ENCODE data around the gene CCNY.

The CCNY gene

DNA sequence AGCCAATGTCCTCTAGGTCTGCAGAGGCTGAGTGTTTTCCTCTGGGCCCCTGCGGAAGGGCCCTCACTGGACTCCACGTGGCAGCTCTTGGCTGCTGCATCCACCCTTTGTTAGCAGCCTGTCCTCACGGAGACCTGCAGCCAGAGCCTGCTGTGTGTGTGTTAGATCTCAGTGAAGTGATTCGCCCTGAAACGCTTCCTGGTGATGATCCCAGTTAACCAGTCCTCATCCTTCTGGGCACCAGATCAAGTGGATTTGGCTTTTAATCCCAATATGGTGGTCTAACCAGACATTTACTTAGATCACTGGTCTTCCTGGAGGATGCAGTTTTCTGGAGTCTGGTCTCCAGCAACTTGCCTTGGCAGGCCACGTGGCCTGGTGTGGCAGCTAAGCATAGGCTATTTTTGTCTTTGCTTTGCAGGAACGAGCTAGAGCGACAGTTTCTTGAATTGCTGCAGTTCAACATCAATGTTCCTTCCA lies 229.3 kb downstream of the CCNY start:
- Histone ChIP-seq H3K4me2 (ENCODE audit: low read length) (no peak overlapping the region), H3K27me3 (ENCODE audit: low read depth, low read length) (no peaks in the 10 kb centered on the region), H3K9me3 (ENCODE audit: insufficient read depth, low read length) (no peaks in the 10 kb centered on the region), H4K20me1 (ENCODE audit: insufficient read depth, low read length) (no peaks in the 10 kb centered on the region), H2AFZ (ENCODE audit: low read depth, low read length) (no peak overlapping the region), H3K27ac (ENCODE audit: low read length) (no peak overlapping the region), H3K36me3 (replicated peaks; ENCODE audit: low read depth, low read length) (no peaks in the 10 kb centered on the region), H3K9ac (ENCODE audit: low read length) (no peak overlapping the region), H3K4me3 (ENCODE audit: low read length) (no peak overlapping the region), H3K79me2 (ENCODE audit: low read length) (no peaks in the 10 kb centered on the region), H3K4me1 (ENCODE audit: low read length) (no peaks in the 10 kb centered on the region)
- TF ChIP-seq, protein P1, sequence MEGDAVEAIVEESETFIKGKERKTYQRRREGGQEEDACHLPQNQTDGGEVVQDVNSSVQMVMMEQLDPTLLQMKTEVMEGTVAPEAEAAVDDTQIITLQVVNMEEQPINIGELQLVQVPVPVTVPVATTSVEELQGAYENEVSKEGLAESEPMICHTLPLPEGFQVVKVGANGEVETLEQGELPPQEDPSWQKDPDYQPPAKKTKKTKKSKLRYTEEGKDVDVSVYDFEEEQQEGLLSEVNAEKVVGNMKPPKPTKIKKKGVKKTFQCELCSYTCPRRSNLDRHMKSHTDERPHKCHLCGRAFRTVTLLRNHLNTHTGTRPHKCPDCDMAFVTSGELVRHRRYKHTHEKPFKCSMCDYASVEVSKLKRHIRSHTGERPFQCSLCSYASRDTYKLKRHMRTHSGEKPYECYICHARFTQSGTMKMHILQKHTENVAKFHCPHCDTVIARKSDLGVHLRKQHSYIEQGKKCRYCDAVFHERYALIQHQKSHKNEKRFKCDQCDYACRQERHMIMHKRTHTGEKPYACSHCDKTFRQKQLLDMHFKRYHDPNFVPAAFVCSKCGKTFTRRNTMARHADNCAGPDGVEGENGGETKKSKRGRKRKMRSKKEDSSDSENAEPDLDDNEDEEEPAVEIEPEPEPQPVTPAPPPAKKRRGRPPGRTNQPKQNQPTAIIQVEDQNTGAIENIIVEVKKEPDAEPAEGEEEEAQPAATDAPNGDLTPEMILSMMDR (IDR thresholded peaks at IDR 0.05; ENCODE audit: low read depth, low read length), result no peak
- no peak for TF ChIP-seq EZH2phosphoT487 (IDR thresholded peaks at IDR 0.05; ENCODE audit: low read depth)

DNA sequence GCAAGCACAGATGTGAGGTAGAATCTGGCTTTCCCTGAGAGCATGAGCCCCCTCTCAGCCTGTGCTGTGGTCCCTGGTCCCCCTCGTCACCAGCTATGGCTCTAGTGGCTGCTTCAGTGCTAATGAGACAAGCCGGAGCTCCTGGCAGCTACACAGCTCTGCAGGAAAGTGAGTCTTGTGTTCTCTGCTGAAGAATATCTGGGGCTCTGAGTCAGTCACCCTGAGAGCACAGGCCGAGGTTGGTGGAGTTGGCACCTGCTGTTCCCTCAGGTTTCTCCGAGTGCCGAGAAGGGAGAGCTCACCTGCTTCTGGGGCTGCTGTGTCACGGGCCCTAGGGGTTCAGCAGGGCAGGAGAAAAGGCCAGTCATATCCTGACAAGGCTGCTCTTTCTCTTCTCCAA lies 231.6 kb downstream of the CCNY start:
- no peaks in the 10 kb centered on the region for H3K9me3 ChIP-seq (ENCODE audit: insufficient read depth, low read length)
- no peaks in the 10 kb centered on the region for H3K4me1 ChIP-seq (ENCODE audit: low read length)
- H3K27me3 ChIP-seq (ENCODE audit: low read depth, low read length), result no peaks in the 10 kb centered on the region
- no peak overlapping the region for H3K9ac ChIP-seq (ENCODE audit: low read length)
- H2AFZ ChIP-seq (ENCODE audit: low read depth, low read length), result no peak overlapping the region
- H3K36me3 ChIP-seq (replicated peaks; ENCODE audit: low read depth, low read length), result no peaks in the 10 kb centered on the region
- no peak overlapping the region for H3K4me2 ChIP-seq (ENCODE audit: low read length)
- no peak overlapping the region for H3K27ac ChIP-seq (ENCODE audit: low read length)
- no peaks in the 10 kb centered on the region for H4K20me1 ChIP-seq (ENCODE audit: insufficient read depth, low read length)
- no peak overlapping the region for H3K4me3 ChIP-seq (ENCODE audit: low read length)
- no peaks in the 10 kb centered on the region for H3K79me2 ChIP-seq (ENCODE audit: low read length)
- no peak for TF ChIP-seq EZH2phosphoT487 (IDR thresholded peaks at IDR 0.05; ENCODE audit: low read depth)
- TF ChIP-seq, protein P1 (IDR thresholded peaks at IDR 0.05; ENCODE audit: low read depth, low read length), result no peak

DNA sequence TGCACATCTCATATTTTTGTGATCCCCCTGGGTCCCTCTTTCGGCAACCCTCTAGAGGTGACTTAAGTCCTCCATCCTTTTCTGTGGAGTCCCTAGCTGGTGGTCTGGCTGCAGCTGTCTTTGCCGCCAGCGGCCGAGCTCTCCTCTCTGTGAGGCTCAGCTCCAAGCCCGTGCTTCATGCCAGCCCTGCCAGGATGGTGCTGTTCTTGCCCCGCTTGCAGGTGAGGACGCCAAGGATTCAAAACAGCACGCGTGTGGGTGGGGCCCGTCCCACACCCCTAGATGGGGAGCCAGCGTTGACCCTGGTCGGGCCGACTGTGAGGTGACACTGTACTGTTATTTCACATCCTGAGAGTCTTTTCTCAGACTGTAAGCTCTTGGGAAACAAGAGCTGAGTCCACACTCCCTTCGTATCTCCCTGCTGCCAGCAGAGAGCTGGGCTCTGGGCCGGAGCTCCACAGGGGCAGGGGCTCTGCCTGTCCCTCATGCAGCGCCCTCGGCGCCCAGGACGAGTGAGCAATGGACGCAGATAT lies 232.2 kb downstream of the CCNY start:
- no peak overlapping the region for H3K4me3 ChIP-seq (ENCODE audit: low read length)
- no peak overlapping the region for H2AFZ ChIP-seq (ENCODE audit: low read depth, low read length)
- H3K27me3 ChIP-seq (ENCODE audit: low read depth, low read length), result no peaks in the 10 kb centered on the region
- H3K79me2 ChIP-seq (ENCODE audit: low read length), result no peaks in the 10 kb centered on the region
- H3K27ac ChIP-seq (ENCODE audit: low read length), result no peak overlapping the region
- H3K4me2 ChIP-seq (ENCODE audit: low read length), result no peak overlapping the region
- TF ChIP-seq, protein P1 (IDR thresholded peaks at IDR 0.05; ENCODE audit: low read depth, low read length), result no peak
- TF ChIP-seq EZH2phosphoT487 (IDR thresholded peaks at IDR 0.05; ENCODE audit: low read depth), result no peak
- no peaks in the 10 kb centered on the region for H4K20me1 ChIP-seq (ENCODE audit: insufficient read depth, low read length)
- no peak overlapping the region for H3K9ac ChIP-seq (ENCODE audit: low read length)
- H3K36me3 ChIP-seq (replicated peaks; ENCODE audit: low read depth, low read length), result no peaks in the 10 kb centered on the region
- H3K4me1 ChIP-seq (ENCODE audit: low read length), result no peaks in the 10 kb centered on the region
- no peaks in the 10 kb centered on the region for H3K9me3 ChIP-seq (ENCODE audit: insufficient read depth, low read length)

DNA sequence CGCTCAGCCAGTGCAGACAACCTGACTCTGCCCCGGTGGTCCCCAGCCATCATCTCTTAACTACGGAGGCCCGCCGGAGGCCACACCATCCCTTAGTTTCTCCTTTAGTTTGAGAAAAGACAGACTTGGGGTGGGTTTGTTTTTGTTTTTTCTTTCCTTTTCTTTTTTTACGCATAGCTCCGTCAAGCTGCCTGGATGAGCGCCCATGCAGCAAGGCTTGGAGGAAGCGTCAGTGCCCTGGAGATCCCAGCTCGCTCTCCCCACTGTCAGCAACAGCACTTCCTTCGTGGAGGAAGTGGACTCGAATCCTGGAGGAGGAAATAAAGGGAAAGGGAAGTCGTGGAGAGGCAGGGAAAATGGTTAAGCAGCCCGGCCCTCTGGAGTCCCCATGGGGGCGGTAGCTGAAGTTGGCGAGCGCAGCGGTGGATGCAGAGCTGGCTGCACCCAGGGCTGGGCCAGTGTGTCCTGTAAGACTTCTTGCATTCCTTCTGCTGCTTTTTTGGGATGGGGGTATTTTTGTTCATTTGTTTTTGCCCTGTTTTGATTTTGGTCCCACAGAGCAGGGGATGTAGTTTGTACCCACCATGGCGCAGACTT lies 232.9 kb downstream of the CCNY start:
- H3K4me2 ChIP-seq (ENCODE audit: low read length), result no peak overlapping the region
- no peaks in the 10 kb centered on the region for H3K27me3 ChIP-seq (ENCODE audit: low read depth, low read length)

More for the DNA sequence above, 232.9 kb downstream of the CCNY start:
- Histone ChIP-seq H3K4me1 (ENCODE audit: low read length) (no peaks in the 10 kb centered on the region), H3K4me3 (ENCODE audit: low read length) (no peak overlapping the region), H4K20me1 (ENCODE audit: insufficient read depth, low read length) (no peaks in the 10 kb centered on the region), H3K36me3 (replicated peaks; ENCODE audit: low read depth, low read length) (no peaks in the 10 kb centered on the region), H2AFZ (ENCODE audit: low read depth, low read length) (no peak overlapping the region), H3K9me3 (ENCODE audit: insufficient read depth, low read length) (no peaks in the 10 kb centered on the region), H3K79me2 (ENCODE audit: low read length) (no peaks in the 10 kb centered on the region), H3K9ac (ENCODE audit: low read length) (no peak overlapping the region), H3K27ac (ENCODE audit: low read length) (no peak overlapping the region)
- no peak for TF ChIP-seq EZH2phosphoT487 (IDR thresholded peaks at IDR 0.05; ENCODE audit: low read depth)
- TF ChIP-seq, protein P1 (IDR thresholded peaks at IDR 0.05; ENCODE audit: low read depth, low read length), result no peak

All from OCI-LY3 (cell line).